Colonic mucosa (tissue), 4 donors: Measurements from ENCODE around the gene NAPA. TPM values are rescaled to one million over a fixed set of nuclear protein-coding genes. Genes with fewer than 3 reads are reported as not detected.

ENCODE experiments used
- DNase-seq: peaks from one replicate; pipeline ENCODE4 v3.0.0-alpha.2; 2020
- H3K27ac ChIP-seq: fragments of 200-600 bp; one replicate; pipeline ENCODE4 v1.8.0; 2021
- H3K27me3 ChIP-seq: fragments of 200-600 bp; one replicate; pipeline ENCODE4 v1.8.0; 2021
- H3K36me3 ChIP-seq: fragments of 200-600 bp; one replicate; pipeline ENCODE4 v1.8.0; 2021
- H3K4me1 ChIP-seq: fragments of 200-600 bp; one replicate; pipeline ENCODE4 v1.8.0; 2021; ENCODE audit warnings: mild to moderate bottlenecking
- H3K4me3 ChIP-seq: fragments of 200-600 bp; one replicate; pipeline ENCODE4 v1.8.0; 2021
- H3K9ac ChIP-seq, 2 donors: one replicate each; pipeline ENCODE4 v1.7.0; 2013; ENCODE audit warnings: control low read depth in 2 of 2, low read depth in 2 of 2, low read length in 2 of 2
- H3K9me3 ChIP-seq: fragments of 200-600 bp; one replicate; pipeline ENCODE4 v1.8.0; 2021
- intact Hi-C: fragments of 100-400 bp; cut with DNase I; formaldehyde crosslinking; loops from one replicate; pipeline ENCODE4 v1.14.1; 2022
- total RNA-seq, 2 donors: library from RNA; stranded (reverse); fragmentation: NEBNext Ultra II Directional in 1 of 2; extraction: Animal tissue kit (Norgen Biotek cat#: 25700) in 1 of 2; gene quantifications; one replicate each; pipeline ENCODE4 v1.2.1, GENCODE V29; 2021
- TF ChIP-seq, protein P1 (sequence below): fragments of 200-600 bp; IDR thresholded peaks from one replicate; pipeline ENCODE4 v1.8.0; 2022; ENCODE audit warnings: antibody characterized with exemption, mild to moderate bottlenecking
- donor health status: healthy.
- donor health status: DM: no; HTN: no; CAD: no.
- donor health status: DM: no; HTN: no; CAD: no.

NAPA gene
- total RNA-seq, 2 donors from 2014 or later = 111 to 115 TPM

- Histone ChIP-seq H3K36me3 (no peaks in the 10 kb centered on the region), H3K9me3 (no peaks in the 10 kb centered on the region), H3K27me3 (peaks cover 23% of the 10 kb centered on the region), H3K9ac (no peak overlapping the region), H3K4me1 (no peaks in the 10 kb centered on the region), H3K27ac (no peak overlapping the region), H3K4me3 (no peak overlapping the region)
- intact Hi-C loops = no loop called here
- no peak for DNase-seq
- TF ChIP-seq, protein P1, sequence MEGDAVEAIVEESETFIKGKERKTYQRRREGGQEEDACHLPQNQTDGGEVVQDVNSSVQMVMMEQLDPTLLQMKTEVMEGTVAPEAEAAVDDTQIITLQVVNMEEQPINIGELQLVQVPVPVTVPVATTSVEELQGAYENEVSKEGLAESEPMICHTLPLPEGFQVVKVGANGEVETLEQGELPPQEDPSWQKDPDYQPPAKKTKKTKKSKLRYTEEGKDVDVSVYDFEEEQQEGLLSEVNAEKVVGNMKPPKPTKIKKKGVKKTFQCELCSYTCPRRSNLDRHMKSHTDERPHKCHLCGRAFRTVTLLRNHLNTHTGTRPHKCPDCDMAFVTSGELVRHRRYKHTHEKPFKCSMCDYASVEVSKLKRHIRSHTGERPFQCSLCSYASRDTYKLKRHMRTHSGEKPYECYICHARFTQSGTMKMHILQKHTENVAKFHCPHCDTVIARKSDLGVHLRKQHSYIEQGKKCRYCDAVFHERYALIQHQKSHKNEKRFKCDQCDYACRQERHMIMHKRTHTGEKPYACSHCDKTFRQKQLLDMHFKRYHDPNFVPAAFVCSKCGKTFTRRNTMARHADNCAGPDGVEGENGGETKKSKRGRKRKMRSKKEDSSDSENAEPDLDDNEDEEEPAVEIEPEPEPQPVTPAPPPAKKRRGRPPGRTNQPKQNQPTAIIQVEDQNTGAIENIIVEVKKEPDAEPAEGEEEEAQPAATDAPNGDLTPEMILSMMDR = no peak
These were observed 44.2 kb downstream of the NAPA start for GRCh38 chr19:47470447-47471195.

- intact Hi-C loops = no loop called here
These were observed 45.1 kb downstream of the NAPA start for GRCh38 chr19:47469719-47470118.

GRCh38 chr19:47469363-47469700 is 45.5 kb downstream of the NAPA start:
- intact Hi-C loops = no loop called here
- Histone ChIP-seq H3K27ac (no peak overlapping the region), H3K4me1 (no peaks in the 10 kb centered on the region), H3K9me3 (no peaks in the 10 kb centered on the region), H3K36me3 (no peaks in the 10 kb centered on the region), H3K9ac (no peak overlapping the region), H3K4me3 (no peak overlapping the region), H3K27me3 (peaks cover 23% of the 10 kb centered on the region)
- TF ChIP-seq, protein P1 = no peak
- no peak for DNase-seq

More at GRCh38 chr19:47469719-47470118, 45.1 kb downstream of the NAPA start:
- Histone ChIP-seq H3K4me1 (no peaks in the 10 kb centered on the region), H3K9ac (no peak overlapping the region), H3K4me3 (no peak overlapping the region), H3K27me3 (peaks cover 23% of the 10 kb centered on the region), H3K9me3 (no peaks in the 10 kb centered on the region), H3K27ac (no peak overlapping the region), H3K36me3 (no peaks in the 10 kb centered on the region)
- DNase-seq = no peak
- TF ChIP-seq, protein P1 = no peak

GRCh38 chr19:47467914-47468313 is 46.9 kb downstream of the NAPA start:
- Histone ChIP-seq H3K36me3 (no peaks in the 10 kb centered on the region), H3K27ac (no peak overlapping the region), H3K9me3 (no peaks in the 10 kb centered on the region), H3K4me3 (no peak overlapping the region), H3K27me3 (peaks cover 23% of the 10 kb centered on the region), H3K4me1 (no peaks in the 10 kb centered on the region), H3K9ac (no peak overlapping the region)
- DNase-seq = no peak
- TF ChIP-seq, protein P1 = no peak
- intact Hi-C loops = no loop called here

GRCh38 chr19:47465957-47466356 is 48.9 kb downstream of the NAPA start:
- H3K4me3 ChIP-seq = no peak overlapping the region
- H3K9me3 ChIP-seq = no peaks in the 10 kb centered on the region
- intact Hi-C loops = no loop called here
- H3K4me1 ChIP-seq = no peaks in the 10 kb centered on the region
- TF ChIP-seq, protein P1 = no peak
- no peak overlapping the region for H3K9ac ChIP-seq
- no peak for DNase-seq
- H3K27ac ChIP-seq = no peak overlapping the region
- H3K27me3 ChIP-seq = peaks cover 11% of the 10 kb centered on the region
- H3K36me3 ChIP-seq = no peaks in the 10 kb centered on the region
